ENCODE data around the gene DPP9.

DPP9 gene

DNA sequence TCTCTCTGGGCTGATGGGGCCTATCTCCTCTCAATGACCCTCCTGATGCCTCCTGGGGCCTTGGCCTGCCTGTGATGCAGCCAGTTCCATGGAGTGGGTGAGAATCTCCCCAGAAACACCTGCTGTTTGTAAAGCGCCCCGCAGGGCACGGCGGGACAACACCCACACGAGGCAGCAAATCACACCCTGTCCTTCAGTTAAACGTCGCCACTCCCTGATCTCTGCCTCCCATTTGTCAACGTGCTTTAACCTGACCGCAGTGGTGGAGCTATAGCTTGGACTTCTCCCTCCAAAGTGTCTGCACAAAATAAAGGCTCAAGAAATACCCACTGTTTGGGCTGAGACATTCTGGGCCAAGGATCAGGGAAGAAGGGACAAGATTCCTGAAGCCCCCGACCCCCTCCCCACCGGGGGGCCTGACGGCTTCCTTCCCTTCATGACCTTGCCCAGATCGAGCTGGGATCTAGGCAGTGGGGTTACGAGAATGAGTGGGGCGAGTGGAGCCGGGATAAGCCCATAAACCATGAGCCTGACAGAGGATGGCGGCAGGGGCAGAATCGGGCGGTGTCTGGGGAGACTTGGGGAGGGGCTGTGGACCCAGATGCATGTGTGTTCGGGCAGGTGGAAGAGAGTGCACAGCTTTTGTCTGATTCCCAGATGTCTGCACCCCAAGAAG, 61.5 kb downstream of the DPP9 start:
- Histone ChIP-seq H3K27me3 (ENCODE audit: control insufficient read depth in 1 of 2, insufficient read depth in 2 of 2, low read length in 2 of 2) (no peaks in the 10 kb centered on the region), H3K9ac (ENCODE audit: low read depth in 1 of 2, low read length in 2 of 2) (no peak overlapping the region), H3K9me3 (ENCODE audit: control insufficient read depth in 1 of 2, low read length in 2 of 2) (no peaks in the 10 kb centered on the region), H3K4me1 (ENCODE audit: control insufficient read depth in 1 of 2, insufficient read depth in 2 of 2, low read length in 2 of 2) (no peaks in the 10 kb centered on the region), H3K36me3 (ENCODE audit: control insufficient read depth in 1 of 2, insufficient read depth in 2 of 2, low read length in 2 of 2) (peaks cover 24 to 70% of the 10 kb centered on the region in 2 donors), H3K27ac (ENCODE audit: low read depth, low read length) (no peak overlapping the region), H3K4me3 (ENCODE audit: low read depth in 1 of 2, low read length in 2 of 2) (no peak overlapping the region)

DNA sequence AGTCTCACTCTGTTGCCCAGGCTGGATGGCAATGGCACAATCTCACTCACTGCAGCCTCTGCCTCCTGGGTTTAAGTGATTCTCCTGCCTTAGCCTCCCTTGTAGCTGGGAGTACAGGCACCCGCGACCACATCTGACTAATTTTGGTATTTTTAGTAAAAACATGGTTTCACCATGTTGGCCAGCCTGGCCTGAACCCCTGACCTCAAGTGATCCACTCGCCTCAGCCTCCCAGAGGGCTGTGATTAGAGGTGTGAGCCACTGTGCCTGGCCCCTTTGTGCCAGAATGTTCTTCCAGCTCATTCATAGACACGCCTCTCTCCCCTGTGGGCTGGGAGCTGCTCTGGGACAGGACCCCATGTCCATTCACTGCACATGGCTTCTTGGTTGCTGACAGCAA, 62.6 kb downstream of the DPP9 start:
- Histone ChIP-seq H3K9ac (ENCODE audit: low read depth in 1 of 2, low read length in 2 of 2) (no peak overlapping the region), H3K27ac (ENCODE audit: low read depth, low read length) (no peak overlapping the region), H3K4me3 (ENCODE audit: low read depth in 1 of 2, low read length in 2 of 2) (no peak overlapping the region), H3K9me3 (ENCODE audit: control insufficient read depth in 1 of 2, low read length in 2 of 2) (no peaks in the 10 kb centered on the region), H3K4me1 (ENCODE audit: control insufficient read depth in 1 of 2, insufficient read depth in 2 of 2, low read length in 2 of 2) (no peaks in the 10 kb centered on the region), H3K36me3 (ENCODE audit: control insufficient read depth in 1 of 2, insufficient read depth in 2 of 2, low read length in 2 of 2) (peaks cover 18 to 73% of the 10 kb centered on the region in 2 donors), H3K27me3 (ENCODE audit: control insufficient read depth in 1 of 2, insufficient read depth in 2 of 2, low read length in 2 of 2) (no peaks in the 10 kb centered on the region)

DNA sequence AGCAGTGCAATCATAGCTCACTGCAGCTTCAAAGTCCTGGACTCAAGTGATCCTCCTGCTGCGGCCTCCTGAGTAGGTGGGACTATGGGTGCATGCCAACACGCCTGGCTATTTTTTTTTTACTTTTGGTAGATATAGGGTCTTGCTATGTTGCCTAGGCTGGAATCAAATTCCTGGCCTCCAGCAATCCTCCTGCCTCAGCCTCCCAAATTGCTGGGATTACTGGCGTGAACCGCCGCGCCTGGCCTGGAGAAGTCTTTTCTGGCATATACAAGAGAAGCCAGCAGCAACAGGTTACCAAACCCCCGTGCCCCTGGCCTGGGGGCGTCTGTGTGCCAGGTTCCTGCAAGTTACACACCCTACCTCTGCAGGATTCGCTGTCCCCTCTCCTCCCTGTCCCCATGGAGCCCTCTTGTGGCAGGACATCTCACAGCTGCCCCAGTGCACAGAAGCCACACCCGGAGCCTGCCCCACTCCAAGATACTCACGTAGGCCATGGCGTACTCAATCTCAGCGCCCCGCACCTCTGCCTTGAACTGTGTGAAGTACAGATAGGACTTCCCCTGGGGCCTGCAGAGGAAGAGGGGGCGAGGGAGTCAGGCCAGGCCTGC, 63.4 kb downstream of the DPP9 start:
- Histone ChIP-seq H3K36me3 (ENCODE audit: control insufficient read depth in 1 of 2, insufficient read depth in 2 of 2, low read length in 2 of 2) (peaks cover 18 to 71% of the 10 kb centered on the region in 2 donors), H3K27me3 (ENCODE audit: control insufficient read depth in 1 of 2, insufficient read depth in 2 of 2, low read length in 2 of 2) (no peaks in the 10 kb centered on the region), H3K9me3 (ENCODE audit: control insufficient read depth in 1 of 2, low read length in 2 of 2) (no peaks in the 10 kb centered on the region), H3K27ac (ENCODE audit: low read depth, low read length) (no peak overlapping the region), H3K4me1 (ENCODE audit: control insufficient read depth in 1 of 2, insufficient read depth in 2 of 2, low read length in 2 of 2) (no peaks in the 10 kb centered on the region), H3K9ac (ENCODE audit: low read depth in 1 of 2, low read length in 2 of 2) (no peak overlapping the region), H3K4me3 (ENCODE audit: low read depth in 1 of 2, low read length in 2 of 2) (no peak overlapping the region)

DNA sequence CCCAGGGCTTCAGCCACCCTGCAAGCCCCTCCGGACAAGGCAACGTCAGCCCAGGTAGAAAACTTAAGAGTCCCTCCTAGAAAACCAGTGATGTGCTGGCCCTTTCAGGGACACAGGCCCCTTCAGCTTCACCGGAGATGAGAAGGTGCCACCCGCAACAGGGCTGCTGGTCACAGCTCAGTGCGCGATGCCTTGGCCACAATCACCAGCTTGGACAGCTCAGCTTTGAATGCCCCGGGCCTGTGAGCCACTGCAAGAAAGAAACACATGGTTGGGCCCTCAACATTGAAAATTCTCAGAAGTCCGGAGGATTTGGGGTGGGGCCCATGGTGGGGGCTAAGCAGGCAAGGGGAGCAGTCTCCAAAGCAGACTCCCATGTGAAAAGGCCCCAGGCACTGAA, 65.8 kb downstream of the DPP9 start:
- Histone ChIP-seq H3K36me3 (ENCODE audit: control insufficient read depth in 1 of 2, insufficient read depth in 2 of 2, low read length in 2 of 2) (peaks cover 9 to 68% of the 10 kb centered on the region in 2 donors), H3K4me1 (ENCODE audit: control insufficient read depth in 1 of 2, insufficient read depth in 2 of 2, low read length in 2 of 2) (no peaks in the 10 kb centered on the region), H3K9me3 (ENCODE audit: control insufficient read depth in 1 of 2, low read length in 2 of 2) (no peaks in the 10 kb centered on the region), H3K27ac (ENCODE audit: low read depth, low read length) (no peak overlapping the region), H3K27me3 (ENCODE audit: control insufficient read depth in 1 of 2, insufficient read depth in 2 of 2, low read length in 2 of 2) (no peaks in the 10 kb centered on the region), H3K9ac (ENCODE audit: low read depth in 1 of 2, low read length in 2 of 2) (no peak overlapping the region), H3K4me3 (ENCODE audit: low read depth in 1 of 2, low read length in 2 of 2) (no peak overlapping the region)

DNA sequence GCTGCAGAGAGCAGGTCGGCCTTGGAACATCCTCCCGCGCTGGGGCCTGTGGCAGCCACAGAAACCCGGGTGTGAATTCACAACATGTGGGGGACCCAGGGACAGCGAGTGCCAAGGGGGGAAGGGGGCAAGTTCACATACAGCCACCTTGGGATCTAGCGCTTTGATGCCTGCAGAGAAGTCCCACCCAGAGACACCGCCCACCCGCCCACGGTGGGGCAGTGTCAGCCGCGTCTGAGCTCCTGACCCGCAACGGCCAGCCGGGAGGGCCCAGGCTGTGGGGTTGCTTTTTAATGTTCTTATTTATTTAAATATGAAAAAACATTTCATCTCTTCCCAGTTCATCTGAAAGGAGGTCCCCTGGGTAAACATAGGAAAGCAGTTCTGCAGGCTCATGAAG, 66.4 kb downstream of the DPP9 start:
- Histone ChIP-seq H3K4me1 (ENCODE audit: control insufficient read depth in 1 of 2, insufficient read depth in 2 of 2, low read length in 2 of 2) (no peaks in the 10 kb centered on the region), H3K9ac (ENCODE audit: low read depth in 1 of 2, low read length in 2 of 2) (no peak overlapping the region), H3K9me3 (ENCODE audit: control insufficient read depth in 1 of 2, low read length in 2 of 2) (no peaks in the 10 kb centered on the region), H3K36me3 (ENCODE audit: control insufficient read depth in 1 of 2, insufficient read depth in 2 of 2, low read length in 2 of 2) (peaks cover 9 to 67% of the 10 kb centered on the region in 2 donors), H3K27ac (ENCODE audit: low read depth, low read length) (no peak overlapping the region), H3K27me3 (ENCODE audit: control insufficient read depth in 1 of 2, insufficient read depth in 2 of 2, low read length in 2 of 2) (no peaks in the 10 kb centered on the region), H3K4me3 (ENCODE audit: low read depth in 1 of 2, low read length in 2 of 2) (no peak overlapping the region)

DNA sequence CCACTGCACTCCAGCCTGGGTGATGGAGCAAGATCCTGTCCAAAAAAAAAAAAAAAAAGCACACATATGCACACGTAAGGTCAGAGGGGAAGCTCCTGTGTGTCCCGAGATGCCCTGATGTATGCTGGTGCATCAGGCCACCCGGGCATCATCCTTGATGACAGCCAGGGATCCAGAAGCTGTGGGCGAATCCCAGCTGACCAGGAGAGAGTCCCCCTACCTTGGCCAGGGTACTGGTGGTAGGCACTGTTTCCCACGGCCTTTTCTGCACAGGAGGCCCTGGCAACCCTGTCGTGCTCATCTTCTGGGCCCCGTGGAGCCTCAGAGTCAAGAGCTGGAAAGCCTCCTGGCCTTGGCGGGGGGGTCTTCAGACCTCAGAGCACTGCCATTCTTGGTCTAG, 67.5 kb downstream of the DPP9 start:
- no peaks in the 10 kb centered on the region for H3K27me3 ChIP-seq (ENCODE audit: control insufficient read depth in 1 of 2, insufficient read depth in 2 of 2, low read length in 2 of 2)
- H3K27ac ChIP-seq (ENCODE audit: low read depth, low read length): no peak overlapping the region
- no peaks in the 10 kb centered on the region for H3K9me3 ChIP-seq (ENCODE audit: control insufficient read depth in 1 of 2, low read length in 2 of 2)
- no peak overlapping the region for H3K9ac ChIP-seq (ENCODE audit: low read depth in 1 of 2, low read length in 2 of 2)
- no peaks in the 10 kb centered on the region for H3K4me1 ChIP-seq (ENCODE audit: control insufficient read depth in 1 of 2, insufficient read depth in 2 of 2, low read length in 2 of 2)
- H3K36me3 ChIP-seq (ENCODE audit: control insufficient read depth in 1 of 2, insufficient read depth in 2 of 2, low read length in 2 of 2): peaks cover 9 to 68% of the 10 kb centered on the region in 2 donors
- no peak overlapping the region for H3K4me3 ChIP-seq (ENCODE audit: low read depth in 1 of 2, low read length in 2 of 2)

DNA sequence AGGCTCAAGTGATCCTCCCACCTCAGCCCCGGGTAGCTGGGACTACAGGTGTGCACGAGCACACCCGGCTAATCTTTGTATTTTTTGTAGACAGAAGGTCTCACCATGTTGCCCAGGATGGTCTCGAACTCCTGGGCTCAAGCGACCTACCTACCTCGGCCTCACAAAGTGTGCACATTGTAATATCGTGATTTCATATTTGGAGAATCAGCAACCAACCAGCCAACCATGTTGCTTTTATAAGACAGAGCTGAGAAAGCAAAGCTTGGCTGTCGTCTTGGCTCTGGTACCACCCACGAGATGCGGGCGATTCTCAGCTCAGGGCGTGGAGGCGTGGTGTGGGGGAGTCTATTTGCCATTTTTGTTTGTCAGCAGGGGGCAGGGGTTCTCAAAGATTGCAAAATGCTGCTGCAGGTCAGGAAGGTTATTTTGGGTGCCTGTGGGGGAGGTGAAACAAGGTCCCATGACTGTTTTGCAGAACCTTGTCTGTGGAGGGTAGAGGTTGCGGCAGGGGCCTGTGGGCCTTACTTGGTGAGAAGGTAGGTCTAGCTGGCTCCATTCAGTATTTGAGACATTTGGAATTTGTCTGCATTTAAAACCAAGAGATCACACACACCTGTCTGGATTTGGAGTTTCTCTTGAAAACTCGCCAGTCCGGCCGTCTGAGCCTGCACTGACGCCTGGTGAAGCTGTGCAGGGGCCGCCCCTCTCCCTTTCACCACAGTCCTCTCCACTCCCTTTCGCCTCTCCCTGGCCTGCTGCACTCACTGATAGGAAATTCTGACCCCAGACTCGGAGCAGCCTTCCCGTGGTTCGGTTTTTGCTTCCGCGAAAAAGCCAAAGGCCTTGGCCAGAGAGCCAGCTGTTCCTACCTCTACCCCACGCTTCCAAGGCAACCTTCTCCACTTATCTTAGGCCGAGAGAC, 68.9 kb downstream of the DPP9 start:
- Histone ChIP-seq H3K4me3 (ENCODE audit: low read depth in 1 of 2, low read length in 2 of 2) (no peak overlapping the region), H3K27me3 (ENCODE audit: control insufficient read depth in 1 of 2, insufficient read depth in 2 of 2, low read length in 2 of 2) (no peaks in the 10 kb centered on the region), H3K27ac (ENCODE audit: low read depth, low read length) (no peak overlapping the region), H3K36me3 (ENCODE audit: control insufficient read depth in 1 of 2, insufficient read depth in 2 of 2, low read length in 2 of 2) (peaks cover 6 to 58% of the 10 kb centered on the region in 2 donors), H3K4me1 (ENCODE audit: control insufficient read depth in 1 of 2, insufficient read depth in 2 of 2, low read length in 2 of 2) (no peaks in the 10 kb centered on the region), H3K9me3 (ENCODE audit: control insufficient read depth in 1 of 2, low read length in 2 of 2) (no peaks in the 10 kb centered on the region), H3K9ac (ENCODE audit: low read depth in 1 of 2, low read length in 2 of 2) (no peak overlapping the region)

DNA sequence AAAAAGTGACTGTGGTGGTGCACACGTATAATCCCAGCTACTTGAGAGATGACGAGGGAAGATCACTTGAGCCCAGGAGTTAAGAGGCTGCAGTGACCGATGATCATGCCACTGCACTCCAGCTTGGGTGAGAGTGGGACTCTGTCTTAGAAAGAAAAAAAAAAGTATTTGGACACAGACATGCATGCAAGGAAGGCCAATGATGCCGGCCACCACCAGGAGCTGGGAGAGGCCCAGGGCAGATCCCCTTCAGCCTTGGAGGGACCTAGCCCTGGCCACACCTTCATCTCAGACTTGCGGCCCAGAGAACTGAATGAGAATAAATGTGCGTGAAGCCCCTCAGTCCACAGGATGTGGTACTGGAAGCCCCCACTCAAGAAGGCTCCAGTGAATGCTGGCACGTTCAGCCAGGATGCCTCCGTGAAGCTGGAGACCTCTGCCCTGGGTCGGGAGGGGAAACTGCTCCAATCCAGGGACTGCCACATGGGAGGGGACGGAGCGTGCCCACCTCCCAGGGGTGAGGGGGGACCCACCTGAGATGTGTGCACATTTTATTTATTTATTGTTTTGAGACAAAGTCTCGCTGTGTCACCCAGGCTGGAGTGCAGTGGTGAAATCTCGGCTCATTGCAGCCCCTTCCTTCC, 69.7 kb downstream of the DPP9 start:
- Histone ChIP-seq H3K27ac (ENCODE audit: low read depth, low read length) (no peak overlapping the region), H3K27me3 (ENCODE audit: control insufficient read depth in 1 of 2, insufficient read depth in 2 of 2, low read length in 2 of 2) (no peaks in the 10 kb centered on the region), H3K9me3 (ENCODE audit: control insufficient read depth in 1 of 2, low read length in 2 of 2) (no peaks in the 10 kb centered on the region), H3K4me1 (ENCODE audit: control insufficient read depth in 1 of 2, insufficient read depth in 2 of 2, low read length in 2 of 2) (no peaks in the 10 kb centered on the region), H3K36me3 (ENCODE audit: control insufficient read depth in 1 of 2, insufficient read depth in 2 of 2, low read length in 2 of 2) (peaks cover 0 to 57% of the 10 kb centered on the region in 2 donors), H3K4me3 (ENCODE audit: low read depth in 1 of 2, low read length in 2 of 2) (no peak overlapping the region), H3K9ac (ENCODE audit: low read depth in 1 of 2, low read length in 2 of 2) (no peak overlapping the region)

DNA sequence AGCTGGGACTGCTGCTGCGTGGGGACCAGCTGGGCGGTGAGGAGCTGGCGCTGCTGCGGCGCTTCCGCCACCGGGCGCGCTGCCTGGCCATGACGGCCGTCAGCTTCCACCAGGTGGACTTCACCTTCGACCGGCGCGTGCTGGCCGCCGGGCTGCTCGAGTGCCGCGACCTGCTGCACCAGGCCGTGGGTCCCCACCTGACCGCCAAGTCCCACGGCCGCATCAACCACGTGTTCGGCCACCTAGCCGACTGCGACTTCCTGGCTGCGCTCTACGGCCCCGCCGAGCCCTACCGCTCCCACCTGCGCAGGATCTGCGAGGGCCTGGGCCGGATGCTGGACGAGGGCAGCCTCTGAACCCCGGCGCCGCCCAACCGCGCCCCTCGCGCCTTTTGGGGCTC, 71.6 kb downstream of the DPP9 start:
- H3K4me1 ChIP-seq (ENCODE audit: control insufficient read depth in 1 of 2, insufficient read depth in 2 of 2, low read length in 2 of 2): no peaks in the 10 kb centered on the region
- H3K36me3 ChIP-seq (ENCODE audit: control insufficient read depth in 1 of 2, insufficient read depth in 2 of 2, low read length in 2 of 2): peaks cover 0 to 40% of the 10 kb centered on the region in 2 donors
- no peaks in the 10 kb centered on the region for H3K27me3 ChIP-seq (ENCODE audit: control insufficient read depth in 1 of 2, insufficient read depth in 2 of 2, low read length in 2 of 2)
- no peaks in the 10 kb centered on the region for H3K9me3 ChIP-seq (ENCODE audit: control insufficient read depth in 1 of 2, low read length in 2 of 2)
- H3K4me3 ChIP-seq (ENCODE audit: low read depth in 1 of 2, low read length in 2 of 2): no peak overlapping the region
- no peak overlapping the region for H3K9ac ChIP-seq (ENCODE audit: low read depth in 1 of 2, low read length in 2 of 2)
- no peak overlapping the region for H3K27ac ChIP-seq (ENCODE audit: low read depth, low read length)

DNA sequence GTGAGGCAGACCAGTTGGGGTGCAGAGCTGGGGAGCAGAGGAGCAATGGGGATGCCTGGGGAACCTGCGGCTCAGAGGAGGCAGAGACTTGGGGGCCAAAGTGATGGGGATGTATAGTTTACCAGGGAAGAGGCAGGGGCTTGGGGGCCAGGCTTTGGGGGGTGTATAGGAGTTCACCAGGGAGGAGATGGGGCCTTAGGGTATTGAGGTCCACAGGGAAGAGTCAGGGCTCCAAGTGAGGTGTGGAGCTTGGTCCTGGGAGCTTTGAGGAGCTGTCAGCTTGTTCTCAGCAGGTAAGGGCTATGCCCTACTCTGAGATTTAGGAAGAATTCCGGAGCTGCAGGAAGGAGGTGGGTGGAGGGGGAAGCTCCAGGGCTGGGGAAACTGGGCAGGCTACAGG, 73.5 kb downstream of the DPP9 start:
- Histone ChIP-seq H3K9me3 (ENCODE audit: control insufficient read depth in 1 of 2, low read length in 2 of 2) (no peaks in the 10 kb centered on the region), H3K4me1 (ENCODE audit: control insufficient read depth in 1 of 2, insufficient read depth in 2 of 2, low read length in 2 of 2) (no peaks in the 10 kb centered on the region), H3K4me3 (ENCODE audit: low read depth in 1 of 2, low read length in 2 of 2) (no peak overlapping the region), H3K27ac (ENCODE audit: low read depth, low read length) (no peak overlapping the region), H3K36me3 (ENCODE audit: control insufficient read depth in 1 of 2, insufficient read depth in 2 of 2, low read length in 2 of 2) (peaks cover 0 to 29% of the 10 kb centered on the region in 2 donors), H3K9ac (ENCODE audit: low read depth in 1 of 2, low read length in 2 of 2) (no peak overlapping the region), H3K27me3 (ENCODE audit: control insufficient read depth in 1 of 2, insufficient read depth in 2 of 2, low read length in 2 of 2) (no peaks in the 10 kb centered on the region)

All from duodenal mucosa (tissue), 2 donors.